Suprapubic skin (tissue), 4 donors: Measurements from ENCODE around the gene OR2A25. TPM values are rescaled to one million over a fixed set of nuclear protein-coding genes. Genes with fewer than 3 reads are reported as not detected.

Source experiments
- DNase-seq, 2 donors: peaks; one replicate each; pipeline ENCODE4 v3.0.0-alpha.2; 2019; ENCODE audit warnings: low spot score in 2 of 2
- H3K27ac ChIP-seq: fragments of 200-600 bp; sonication (generic); one replicate; pipeline ENCODE4 v1.5.1; 2019
- H3K27me3 ChIP-seq: fragments of 200-600 bp; sonication (generic); one replicate; pipeline ENCODE4 v1.5.1; 2019
- H3K36me3 ChIP-seq: fragments of 200-600 bp; sonication (generic); one replicate; pipeline ENCODE4 v1.5.1; 2019
- H3K4me1 ChIP-seq: fragments of 200-600 bp; sonication (generic); one replicate; pipeline ENCODE4 v1.5.1; 2019
- H3K4me3 ChIP-seq: fragments of 200-600 bp; sonication (generic); one replicate; pipeline ENCODE4 v1.5.1; 2019; ENCODE audit warnings: mild to moderate bottlenecking
- H3K9me3 ChIP-seq: fragments of 200-600 bp; sonication (generic); one replicate; pipeline ENCODE4 v1.5.1; 2019
- EP300 ChIP-seq: sonication (generic); formaldehyde crosslinking; IDR thresholded peaks from one replicate; pipeline ENCODE4 v1.6.1; 2017; ENCODE audit warnings: antibody characterized with exemption
- POLR2A ChIP-seq, 2 donors: fragments of 450-650 bp; IDR thresholded peaks; one replicate each; pipeline ENCODE4 v1.6.1; 2017; ENCODE audit warnings: antibody characterized with exemption in 2 of 2, mild to moderate bottlenecking in 2 of 2, moderate library complexity in 2 of 2
- POLR2AphosphoS5 ChIP-seq, 3 donors: sonication (generic); formaldehyde crosslinking; IDR thresholded peaks; one replicate each; pipeline ENCODE4 v1.6.1; 2017; ENCODE audit warnings: antibody characterized with exemption in 3 of 3
- WGBS: methylation state at CpG from one replicate; pipeline ENCODE4 v1.1.5; 2018; 5-methylcytosine and 5-hydroxymethylcytosine counted together
- total RNA-seq, 4 donors: library from RNA; depleted of rRNA; stranded (reverse); fragments of >200 nt; gene quantifications; one replicate each; pipeline ENCODE4 v1.1.0, GENCODE V29; 2016
- TF ChIP-seq, protein P1 (sequence below), 2 donors: fragments of 200-600 bp in 1 of 2; fragments of 450-650 bp in 1 of 2; sonication (generic) in 1 of 2; IDR thresholded peaks; one replicate each; pipeline ENCODE4 v1.5.1; 2016 to 2019; ENCODE audit warnings: antibody characterized with exemption in 2 of 2, mild to moderate bottlenecking in 1 of 2, moderate library complexity in 1 of 2

Gene OR2A25
- total RNA-seq, 4 donors from 2014 or later: not detected

DNA sequence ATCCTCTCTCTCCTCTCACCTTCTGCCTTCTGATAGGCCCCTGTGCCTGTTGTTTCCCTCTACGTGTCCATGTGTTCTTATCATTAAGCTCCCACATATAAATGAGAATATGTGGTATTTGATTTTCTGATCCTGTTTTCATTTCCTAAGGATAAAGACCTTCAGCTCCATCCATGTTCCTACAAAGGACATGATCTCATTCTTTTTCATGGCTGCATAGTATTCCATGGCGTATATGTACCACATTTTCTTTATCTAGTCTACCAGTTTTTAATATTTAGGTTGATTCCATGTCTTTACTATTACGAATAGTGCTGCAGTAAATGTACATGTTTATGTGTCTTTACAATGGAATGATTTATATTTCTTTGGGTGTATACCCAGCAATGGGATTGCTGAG lies 21.1 kb downstream of the OR2A25 start:
- DNase-seq: no peak
- no peak overlapping the region for H3K4me3 ChIP-seq
- no peaks in the 10 kb centered on the region for H3K36me3 ChIP-seq
- H3K9me3 ChIP-seq: no peaks in the 10 kb centered on the region
- H3K27ac ChIP-seq: no peak overlapping the region
- 88% methylated on average over 3 of the region's 3 CpGs for WGBS
- TF ChIP-seq EP300 (no peak), POLR2AphosphoS5 (IDR thresholded peaks at IDR 0.05) (no peak), POLR2A (IDR thresholded peaks at IDR 0.05) (no peak)
- TF ChIP-seq, protein P1, sequence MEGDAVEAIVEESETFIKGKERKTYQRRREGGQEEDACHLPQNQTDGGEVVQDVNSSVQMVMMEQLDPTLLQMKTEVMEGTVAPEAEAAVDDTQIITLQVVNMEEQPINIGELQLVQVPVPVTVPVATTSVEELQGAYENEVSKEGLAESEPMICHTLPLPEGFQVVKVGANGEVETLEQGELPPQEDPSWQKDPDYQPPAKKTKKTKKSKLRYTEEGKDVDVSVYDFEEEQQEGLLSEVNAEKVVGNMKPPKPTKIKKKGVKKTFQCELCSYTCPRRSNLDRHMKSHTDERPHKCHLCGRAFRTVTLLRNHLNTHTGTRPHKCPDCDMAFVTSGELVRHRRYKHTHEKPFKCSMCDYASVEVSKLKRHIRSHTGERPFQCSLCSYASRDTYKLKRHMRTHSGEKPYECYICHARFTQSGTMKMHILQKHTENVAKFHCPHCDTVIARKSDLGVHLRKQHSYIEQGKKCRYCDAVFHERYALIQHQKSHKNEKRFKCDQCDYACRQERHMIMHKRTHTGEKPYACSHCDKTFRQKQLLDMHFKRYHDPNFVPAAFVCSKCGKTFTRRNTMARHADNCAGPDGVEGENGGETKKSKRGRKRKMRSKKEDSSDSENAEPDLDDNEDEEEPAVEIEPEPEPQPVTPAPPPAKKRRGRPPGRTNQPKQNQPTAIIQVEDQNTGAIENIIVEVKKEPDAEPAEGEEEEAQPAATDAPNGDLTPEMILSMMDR (IDR thresholded peaks at IDR 0.05): no peak
- no peaks in the 10 kb centered on the region for H3K4me1 ChIP-seq
- no peaks in the 10 kb centered on the region for H3K27me3 ChIP-seq

DNA sequence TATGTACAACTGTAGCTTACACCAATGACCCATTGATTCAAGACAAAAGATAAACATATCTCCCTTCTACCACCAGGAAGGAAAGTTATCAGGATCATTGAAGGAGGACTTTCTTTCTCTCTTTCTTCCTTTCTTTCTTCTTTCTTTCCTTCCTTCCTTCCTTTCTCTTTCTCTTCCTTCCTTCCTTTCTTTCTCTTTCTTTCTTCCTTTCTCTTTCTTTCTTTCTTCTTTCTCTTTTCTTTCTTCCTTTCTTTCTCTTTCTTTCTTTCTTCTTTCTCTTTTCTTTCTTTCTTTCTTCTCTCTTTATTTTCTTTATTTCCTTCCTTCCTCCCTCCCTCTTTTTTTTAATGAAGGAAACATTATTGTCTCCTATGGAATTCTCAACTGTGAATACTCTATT lies 29.2 kb downstream of the OR2A25 start:
- Histone ChIP-seq H3K9me3 (no peaks in the 10 kb centered on the region), H3K4me1 (no peaks in the 10 kb centered on the region), H3K27ac (no peak overlapping the region), H3K36me3 (no peaks in the 10 kb centered on the region), H3K27me3 (no peaks in the 10 kb centered on the region), H3K4me3 (no peak overlapping the region)
- DNase-seq: no peak
- TF ChIP-seq, protein P1 (IDR thresholded peaks at IDR 0.05): no peak
- TF ChIP-seq POLR2A (IDR thresholded peaks at IDR 0.05): no peak
- no peak for TF ChIP-seq EP300
- no peak for TF ChIP-seq POLR2AphosphoS5 (IDR thresholded peaks at IDR 0.05)

DNA sequence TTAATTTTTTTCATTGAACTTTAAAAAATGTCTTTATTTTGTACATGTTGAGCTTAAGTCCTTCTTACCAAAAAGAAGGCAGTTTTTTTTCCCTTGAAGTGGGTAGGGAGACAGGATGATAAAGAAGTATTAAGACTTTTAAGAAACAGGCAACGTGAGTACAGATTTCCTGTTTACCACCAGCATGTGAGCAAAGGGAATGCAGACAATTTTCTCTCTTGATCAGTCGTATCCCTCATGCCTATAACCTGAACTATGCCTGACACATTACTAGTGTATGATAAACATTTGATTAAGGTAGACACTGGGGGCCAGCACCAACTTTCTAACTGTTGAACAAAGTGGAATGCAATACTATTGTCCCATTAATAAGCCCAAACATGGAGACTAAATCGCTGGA lies 31.0 kb downstream of the OR2A25 start:
- TF ChIP-seq, protein P1 (IDR thresholded peaks at IDR 0.05): no peak
- TF ChIP-seq EP300 (no peak), POLR2AphosphoS5 (IDR thresholded peaks at IDR 0.05) (no peak), POLR2A (IDR thresholded peaks at IDR 0.05) (no peak)
- H3K36me3 ChIP-seq: no peaks in the 10 kb centered on the region
- H3K27ac ChIP-seq: no peak overlapping the region
- H3K9me3 ChIP-seq: no peaks in the 10 kb centered on the region
- H3K4me1 ChIP-seq: no peaks in the 10 kb centered on the region
- WGBS: 55% methylated on average over 3 of the region's 3 CpGs
- DNase-seq: no peak
- no peak overlapping the region for H3K4me3 ChIP-seq
- H3K27me3 ChIP-seq: no peaks in the 10 kb centered on the region

DNA sequence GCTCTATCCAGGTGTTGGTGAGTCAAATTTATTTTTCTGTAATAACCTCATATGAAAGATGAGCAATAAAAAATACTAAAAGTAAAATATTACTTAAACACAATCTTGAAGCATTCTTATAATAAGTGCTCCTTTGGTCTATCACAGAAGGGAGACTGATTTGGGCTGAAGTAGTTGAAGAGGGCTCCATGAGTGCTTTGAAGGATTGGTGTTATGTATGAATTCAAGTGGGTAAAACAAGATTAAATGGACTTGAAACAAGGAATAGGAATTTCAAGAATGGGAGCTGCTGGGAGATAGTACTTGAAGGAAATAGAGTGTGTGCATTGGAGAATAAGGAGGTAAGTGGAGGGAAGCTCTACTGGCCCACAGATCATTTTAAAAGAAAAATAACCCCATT lies 32.4 kb downstream of the OR2A25 start:
- no peak overlapping the region for H3K27ac ChIP-seq
- TF ChIP-seq POLR2A (IDR thresholded peaks at IDR 0.05) (no peak), POLR2AphosphoS5 (IDR thresholded peaks at IDR 0.05) (no peak), EP300 (no peak)
- TF ChIP-seq, protein P1 (IDR thresholded peaks at IDR 0.05): no peak
- H3K4me3 ChIP-seq: no peak overlapping the region
- H3K4me1 ChIP-seq: no peaks in the 10 kb centered on the region
- no peak for DNase-seq
- no peaks in the 10 kb centered on the region for H3K36me3 ChIP-seq
- H3K27me3 ChIP-seq: no peaks in the 10 kb centered on the region
- no peaks in the 10 kb centered on the region for H3K9me3 ChIP-seq

DNA sequence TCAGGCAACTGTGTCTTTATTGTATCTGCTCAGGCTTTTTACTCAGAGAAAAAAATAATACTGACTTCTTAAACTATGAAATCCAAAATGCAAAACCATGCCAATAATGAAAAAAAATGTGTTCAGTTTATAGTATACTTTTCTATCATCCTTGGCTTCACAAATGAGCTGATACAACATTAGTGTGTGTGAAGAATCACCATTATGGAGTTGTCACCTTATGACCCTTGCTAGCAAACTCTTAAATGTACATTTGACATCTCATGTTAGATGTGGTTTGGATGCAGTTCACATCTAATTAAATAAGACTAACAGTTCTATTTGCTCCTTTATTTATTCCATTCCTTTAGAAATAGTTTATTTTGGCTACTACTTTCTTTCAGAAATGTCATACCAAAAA lies 35.6 kb downstream of the OR2A25 start:
- Histone ChIP-seq H3K4me1 (no peaks in the 10 kb centered on the region), H3K36me3 (no peaks in the 10 kb centered on the region), H3K27ac (no peak overlapping the region), H3K27me3 (no peaks in the 10 kb centered on the region), H3K4me3 (no peak overlapping the region), H3K9me3 (no peaks in the 10 kb centered on the region)
- no peak for DNase-seq
- TF ChIP-seq, protein P1 (IDR thresholded peaks at IDR 0.05): no peak
- TF ChIP-seq POLR2A (IDR thresholded peaks at IDR 0.05) (no peak), EP300 (no peak), POLR2AphosphoS5 (IDR thresholded peaks at IDR 0.05) (no peak)
